GM12878 (cell line): Measurements from ENCODE around the gene COL20A1. TPM values are rescaled to one million over a fixed set of nuclear protein-coding genes. Genes with fewer than 3 reads are reported as not detected.

Experiments
- BACH1 ChIP-seq: fragments of 450-650 bp; IDR thresholded peaks from 2 replicates; pipeline ENCODE4 v1.6.1; 2017; ENCODE audit warnings: mild to moderate bottlenecking, borderline replicate concordance
- CBX3 ChIP-seq: fragments of 200-600 bp; sonication (generic); IDR thresholded peaks from 2 replicates; pipeline ENCODE4 v1.6.1; 2016; ENCODE audit warnings: low read depth, borderline replicate concordance
- CTCF ChIP-seq, 3 experiments: IDR thresholded peaks in 2 of 3; conservative IDR thresholded peaks in 1 of 3; 2 replicates each; pipeline ENCODE4 v1.5.1; 2011; ENCODE audit warnings: low read depth in 3 of 3, low read length in 3 of 3, mild to moderate bottlenecking in 3 of 3, control low read depth in 2 of 3, moderate library complexity in 2 of 3, inconsistent platforms in 1 of 3, mixed read lengths in 1 of 3; ENCODE audit not compliant: control insufficient read depth in 2 of 3, insufficient read depth in 1 of 3; ENCODE audit errors: extremely low read depth in 1 of 3
- E2F8 ChIP-seq: fragments of 450-650 bp; IDR thresholded peaks from 2 replicates; pipeline ENCODE4 v1.6.1; 2018; ENCODE audit warnings: mild to moderate bottlenecking, low read depth, moderate library complexity; ENCODE audit not compliant: partially characterized antibody
- NR2F1 ChIP-seq: fragments of 450-650 bp; conservative IDR thresholded peaks from 2 replicates; pipeline ENCODE4 v1.6.1; 2017; ENCODE audit warnings: mild to moderate bottlenecking
- polyA plus RNA-seq, 11 experiments: library from polyadenylated mRNA; depleted of rRNA in 4 of 11; unstranded in 6 of 11; stranded (reverse) in 5 of 11; fragments of >200 nt; fragmentation: Nextera tagmentation in 4 of 11; fragmentation: Illumina TruSeq in 1 of 11; extraction: Ambion mirVana in 4 of 11; extraction: Trizol in 1 of 11; gene quantifications; 1 replicate in 1 of 11; 2 replicates in 10 of 11; pipeline versions ENCODE4 v1.2.1 to v1.2.3, GENCODE V29; 2011 to 2016; ENCODE audit warnings: inconsistent platforms in 2 of 11, missing spikeins in 2 of 11, low read depth in 1 of 11
- total RNA-seq, 4 experiments: library from RNA; depleted of rRNA in 3 of 4; stranded (reverse); fragments of >200 nt in 3 of 4; fragmentation: Illumina TruSeq in 1 of 4; extraction: Trizol in 1 of 4; gene quantifications; 2 replicates each; pipeline versions ENCODE4 v1.2.1 to v1.2.3, GENCODE V29; 2013 to 2021
- TF ChIP-seq, protein P1 (sequence below): fragments of 450-650 bp; IDR thresholded peaks from 2 replicates; pipeline ENCODE4 v1.6.1; 2016; ENCODE audit warnings: mild to moderate bottlenecking, moderate library complexity, borderline replicate concordance

COL20A1 gene
- total and polyA plus RNA-seq, 10 of the 15 experiments (the other 5 are each of a cell fraction or from before 2014, with no cell fraction given): not detected

DNA sequence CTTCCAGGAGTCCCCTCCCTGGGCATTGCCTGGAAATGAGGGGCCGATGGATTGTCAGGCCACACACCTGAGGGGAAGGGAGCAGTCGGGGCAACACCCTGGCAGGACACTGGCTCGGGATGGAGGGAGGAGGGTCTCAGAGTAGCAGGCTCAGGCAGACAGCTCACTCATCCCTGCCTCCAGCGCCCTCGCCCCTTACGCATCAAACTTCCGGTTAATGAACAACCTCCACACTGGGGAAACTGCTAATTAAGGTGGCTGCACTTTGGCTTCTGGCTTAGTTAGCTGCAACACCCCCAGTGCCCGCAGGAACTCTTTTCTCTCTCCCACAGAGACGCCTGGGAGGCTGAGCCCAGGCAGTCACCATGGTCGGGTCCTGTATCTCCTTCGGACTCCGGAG, 81.5 kb downstream of the COL20A1 start (continued):
- no peak for TF ChIP-seq E2F8
- TF ChIP-seq BACH1: no peak
- no peak for TF ChIP-seq CTCF (IDR thresholded peaks at IDR 0.05 in 2 of 3, conservative IDR thresholded peaks at IDR 0.05 in 1 of 3; ENCODE audit: control insufficient read depth in 2 of 3, extremely low read depth in 1 of 3, insufficient read depth in 1 of 3, low read depth in 3 of 3, low read length in 3 of 3)
- TF ChIP-seq, protein P1, sequence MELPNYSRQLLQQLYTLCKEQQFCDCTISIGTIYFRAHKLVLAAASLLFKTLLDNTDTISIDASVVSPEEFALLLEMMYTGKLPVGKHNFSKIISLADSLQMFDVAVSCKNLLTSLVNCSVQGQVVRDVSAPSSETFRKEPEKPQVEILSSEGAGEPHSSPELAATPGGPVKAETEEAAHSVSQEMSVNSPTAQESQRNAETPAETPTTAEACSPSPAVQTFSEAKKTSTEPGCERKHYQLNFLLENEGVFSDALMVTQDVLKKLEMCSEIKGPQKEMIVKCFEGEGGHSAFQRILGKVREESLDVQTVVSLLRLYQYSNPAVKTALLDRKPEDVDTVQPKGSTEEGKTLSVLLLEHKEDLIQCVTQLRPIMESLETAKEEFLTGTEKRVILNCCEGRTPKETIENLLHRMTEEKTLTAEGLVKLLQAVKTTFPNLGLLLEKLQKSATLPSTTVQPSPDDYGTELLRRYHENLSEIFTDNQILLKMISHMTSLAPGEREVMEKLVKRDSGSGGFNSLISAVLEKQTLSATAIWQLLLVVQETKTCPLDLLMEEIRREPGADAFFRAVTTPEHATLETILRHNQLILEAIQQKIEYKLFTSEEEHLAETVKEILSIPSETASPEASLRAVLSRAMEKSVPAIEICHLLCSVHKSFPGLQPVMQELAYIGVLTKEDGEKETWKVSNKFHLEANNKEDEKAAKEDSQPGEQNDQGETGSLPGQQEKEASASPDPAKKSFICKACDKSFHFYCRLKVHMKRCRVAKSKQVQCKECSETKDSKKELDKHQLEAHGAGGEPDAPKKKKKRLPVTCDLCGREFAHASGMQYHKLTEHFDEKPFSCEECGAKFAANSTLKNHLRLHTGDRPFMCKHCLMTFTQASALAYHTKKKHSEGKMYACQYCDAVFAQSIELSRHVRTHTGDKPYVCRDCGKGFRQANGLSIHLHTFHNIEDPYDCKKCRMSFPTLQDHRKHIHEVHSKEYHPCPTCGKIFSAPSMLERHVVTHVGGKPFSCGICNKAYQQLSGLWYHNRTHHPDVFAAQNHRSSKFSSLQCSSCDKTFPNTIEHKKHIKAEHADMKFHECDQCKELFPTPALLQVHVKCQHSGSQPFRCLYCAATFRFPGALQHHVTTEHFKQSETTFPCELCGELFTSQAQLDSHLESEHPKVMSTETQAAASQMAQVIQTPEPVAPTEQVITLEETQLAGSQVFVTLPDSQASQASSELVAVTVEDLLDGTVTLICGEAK: no peak
- TF ChIP-seq CBX3: no peak
- no peak for TF ChIP-seq NR2F1
